Measurements from ENCODE around the gene NSD2. TPM values are rescaled to one million over a fixed set of nuclear protein-coding genes. Genes with fewer than 3 reads are reported as not detected.

Gene NSD2
- polyA plus RNA-seq, 1 donor from 2014 or later, result 51.6 TPM

- no peaks in the 10 kb centered on the region for H3K79me2 ChIP-seq (replicated peaks; ENCODE audit: insufficient read depth, low read length)
- no peaks in the 10 kb centered on the region for H3K9me2 ChIP-seq (ENCODE audit: insufficient read depth, low read length)
- no peaks in the 10 kb centered on the region for H3K27me3 ChIP-seq (ENCODE audit: insufficient read depth, low read depth, low read length)
- no peaks in the 10 kb centered on the region for H3K9me3 ChIP-seq (ENCODE audit: low read length)
- no peak for TF ChIP-seq MXI1 (conservative IDR thresholded peaks at IDR 0.05; ENCODE audit: poor library complexity, severe bottlenecking)
- no peak for TF ChIP-seq EP300 (conservative IDR thresholded peaks at IDR 0.05; ENCODE audit: poor library complexity, severe bottlenecking)
- TF ChIP-seq SMC3 (conservative IDR thresholded peaks at IDR 0.05; ENCODE audit: poor library complexity), result no peak
- TF ChIP-seq, protein P1, sequence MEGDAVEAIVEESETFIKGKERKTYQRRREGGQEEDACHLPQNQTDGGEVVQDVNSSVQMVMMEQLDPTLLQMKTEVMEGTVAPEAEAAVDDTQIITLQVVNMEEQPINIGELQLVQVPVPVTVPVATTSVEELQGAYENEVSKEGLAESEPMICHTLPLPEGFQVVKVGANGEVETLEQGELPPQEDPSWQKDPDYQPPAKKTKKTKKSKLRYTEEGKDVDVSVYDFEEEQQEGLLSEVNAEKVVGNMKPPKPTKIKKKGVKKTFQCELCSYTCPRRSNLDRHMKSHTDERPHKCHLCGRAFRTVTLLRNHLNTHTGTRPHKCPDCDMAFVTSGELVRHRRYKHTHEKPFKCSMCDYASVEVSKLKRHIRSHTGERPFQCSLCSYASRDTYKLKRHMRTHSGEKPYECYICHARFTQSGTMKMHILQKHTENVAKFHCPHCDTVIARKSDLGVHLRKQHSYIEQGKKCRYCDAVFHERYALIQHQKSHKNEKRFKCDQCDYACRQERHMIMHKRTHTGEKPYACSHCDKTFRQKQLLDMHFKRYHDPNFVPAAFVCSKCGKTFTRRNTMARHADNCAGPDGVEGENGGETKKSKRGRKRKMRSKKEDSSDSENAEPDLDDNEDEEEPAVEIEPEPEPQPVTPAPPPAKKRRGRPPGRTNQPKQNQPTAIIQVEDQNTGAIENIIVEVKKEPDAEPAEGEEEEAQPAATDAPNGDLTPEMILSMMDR (IDR thresholded peaks at IDR 0.05; ENCODE audit: poor library complexity, severe bottlenecking), result no peak
- TF ChIP-seq, protein P2, sequence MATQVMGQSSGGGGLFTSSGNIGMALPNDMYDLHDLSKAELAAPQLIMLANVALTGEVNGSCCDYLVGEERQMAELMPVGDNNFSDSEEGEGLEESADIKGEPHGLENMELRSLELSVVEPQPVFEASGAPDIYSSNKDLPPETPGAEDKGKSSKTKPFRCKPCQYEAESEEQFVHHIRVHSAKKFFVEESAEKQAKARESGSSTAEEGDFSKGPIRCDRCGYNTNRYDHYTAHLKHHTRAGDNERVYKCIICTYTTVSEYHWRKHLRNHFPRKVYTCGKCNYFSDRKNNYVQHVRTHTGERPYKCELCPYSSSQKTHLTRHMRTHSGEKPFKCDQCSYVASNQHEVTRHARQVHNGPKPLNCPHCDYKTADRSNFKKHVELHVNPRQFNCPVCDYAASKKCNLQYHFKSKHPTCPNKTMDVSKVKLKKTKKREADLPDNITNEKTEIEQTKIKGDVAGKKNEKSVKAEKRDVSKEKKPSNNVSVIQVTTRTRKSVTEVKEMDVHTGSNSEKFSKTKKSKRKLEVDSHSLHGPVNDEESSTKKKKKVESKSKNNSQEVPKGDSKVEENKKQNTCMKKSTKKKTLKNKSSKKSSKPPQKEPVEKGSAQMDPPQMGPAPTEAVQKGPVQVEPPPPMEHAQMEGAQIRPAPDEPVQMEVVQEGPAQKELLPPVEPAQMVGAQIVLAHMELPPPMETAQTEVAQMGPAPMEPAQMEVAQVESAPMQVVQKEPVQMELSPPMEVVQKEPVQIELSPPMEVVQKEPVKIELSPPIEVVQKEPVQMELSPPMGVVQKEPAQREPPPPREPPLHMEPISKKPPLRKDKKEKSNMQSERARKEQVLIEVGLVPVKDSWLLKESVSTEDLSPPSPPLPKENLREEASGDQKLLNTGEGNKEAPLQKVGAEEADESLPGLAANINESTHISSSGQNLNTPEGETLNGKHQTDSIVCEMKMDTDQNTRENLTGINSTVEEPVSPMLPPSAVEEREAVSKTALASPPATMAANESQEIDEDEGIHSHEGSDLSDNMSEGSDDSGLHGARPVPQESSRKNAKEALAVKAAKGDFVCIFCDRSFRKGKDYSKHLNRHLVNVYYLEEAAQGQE (IDR thresholded peaks at IDR 0.05; ENCODE audit: borderline replicate concordance), result no peak
- no peak for TF ChIP-seq RAD21 (conservative IDR thresholded peaks at IDR 0.05)
- no peaks in the 10 kb centered on the region for H3F3A ChIP-seq (ENCODE audit: insufficient read depth, low read length, poor library complexity, severe bottlenecking)
- H2AFZ ChIP-seq (ENCODE audit: low read depth, low read length), result no peak overlapping the region
- no peaks in the 10 kb centered on the region for H3K36me3 ChIP-seq (ENCODE audit: insufficient read depth, low read length)
- H4K20me1 ChIP-seq (ENCODE audit: insufficient read depth), result no peaks in the 10 kb centered on the region
- H3K9ac ChIP-seq (ENCODE audit: low read length), result no peak overlapping the region
- H3K4me3 ChIP-seq (ENCODE audit: low read length), result no peak overlapping the region
- no peak overlapping the region for H3K4me2 ChIP-seq (ENCODE audit: low read length)
- no peak overlapping the region for H3K27ac ChIP-seq (ENCODE audit: low read length)
These were observed 29.3 kb upstream of the NSD2 start for GRCh38 chr4:1841887-1842210.

DNA sequence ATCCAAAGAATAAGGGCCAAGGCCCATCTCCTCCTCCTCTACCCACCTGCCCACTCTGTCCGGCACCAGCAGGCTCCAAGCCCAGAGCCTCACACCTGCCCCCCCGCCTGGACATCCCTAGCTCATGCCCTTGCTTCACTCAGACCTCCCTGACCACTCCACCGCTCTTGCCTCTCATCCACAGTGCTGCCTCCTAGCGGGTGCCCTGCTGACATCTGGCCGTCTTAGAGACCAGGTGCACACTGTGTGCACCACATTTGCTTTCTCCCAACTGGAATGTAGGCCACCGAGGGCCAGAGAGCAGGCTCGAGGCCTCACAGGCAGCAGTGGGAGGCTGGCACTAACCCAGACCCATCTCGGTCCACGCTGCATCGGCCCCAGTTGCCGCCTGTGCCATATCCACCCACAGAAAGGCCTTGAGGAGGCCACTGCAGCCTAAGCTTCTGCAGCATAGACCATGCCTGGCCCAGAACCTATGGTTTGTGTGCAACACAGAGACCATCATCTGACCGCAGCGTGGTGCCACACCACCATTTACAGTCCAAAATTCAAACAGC, 28.8 kb upstream of the NSD2 start:
- Histone ChIP-seq H3K4me3 (ENCODE audit: low read length) (no peak overlapping the region), H3K79me2 (replicated peaks; ENCODE audit: insufficient read depth, low read length) (no peaks in the 10 kb centered on the region), H3K9ac (ENCODE audit: low read length) (no peak overlapping the region), H3K4me2 (ENCODE audit: low read length) (no peak overlapping the region), H4K20me1 (ENCODE audit: insufficient read depth) (no peaks in the 10 kb centered on the region), H3F3A (ENCODE audit: insufficient read depth, low read length, poor library complexity, severe bottlenecking) (no peaks in the 10 kb centered on the region), H3K27me3 (ENCODE audit: insufficient read depth, low read depth, low read length) (no peaks in the 10 kb centered on the region), H3K36me3 (ENCODE audit: insufficient read depth, low read length) (no peaks in the 10 kb centered on the region), H3K9me2 (ENCODE audit: insufficient read depth, low read length) (no peaks in the 10 kb centered on the region), H2AFZ (ENCODE audit: low read depth, low read length) (no peak overlapping the region), H3K9me3 (ENCODE audit: low read length) (no peaks in the 10 kb centered on the region), H3K27ac (ENCODE audit: low read length) (no peak overlapping the region)
- TF ChIP-seq POLR2AphosphoS5 (IDR thresholded peaks at IDR 0.05), result no peak
- TF ChIP-seq, protein P2 (IDR thresholded peaks at IDR 0.05; ENCODE audit: borderline replicate concordance), result no peak
- no peak for TF ChIP-seq SMC3 (conservative IDR thresholded peaks at IDR 0.05; ENCODE audit: poor library complexity)
- no peak for TF ChIP-seq EZH2 (IDR thresholded peaks at IDR 0.05; ENCODE audit: borderline replicate concordance, insufficient read depth, low read length, poor library complexity, severe bottlenecking)
- TF ChIP-seq EP300 (conservative IDR thresholded peaks at IDR 0.05; ENCODE audit: poor library complexity, severe bottlenecking), result no peak
- TF ChIP-seq RAD21 (conservative IDR thresholded peaks at IDR 0.05), result no peak
- TF ChIP-seq TAF1 (IDR thresholded peaks at IDR 0.05; ENCODE audit: low read depth), result no peak
